LNCaP clone FGC (cell line): ENCODE data around the gene NEURL3.

Experiments
- DNase-seq: peaks from one replicate; pipeline ENCODE4 v3.0.0-alpha.2; 2011; ENCODE audit warnings: low read depth
- H3K4me3 ChIP-seq: 2 replicates; pipeline ENCODE4 v1.5.1; 2011; ENCODE audit warnings: mild to moderate bottlenecking, low read depth, low read length, control low read depth
- TF ChIP-seq, protein P1 (sequence below): IDR thresholded peaks from 2 replicates; pipeline ENCODE4 v1.5.1; 2012; ENCODE audit warnings: mild to moderate bottlenecking; ENCODE audit not compliant: control insufficient read depth, insufficient read depth; ENCODE audit errors: extremely low read depth

The NEURL3 gene

DNA sequence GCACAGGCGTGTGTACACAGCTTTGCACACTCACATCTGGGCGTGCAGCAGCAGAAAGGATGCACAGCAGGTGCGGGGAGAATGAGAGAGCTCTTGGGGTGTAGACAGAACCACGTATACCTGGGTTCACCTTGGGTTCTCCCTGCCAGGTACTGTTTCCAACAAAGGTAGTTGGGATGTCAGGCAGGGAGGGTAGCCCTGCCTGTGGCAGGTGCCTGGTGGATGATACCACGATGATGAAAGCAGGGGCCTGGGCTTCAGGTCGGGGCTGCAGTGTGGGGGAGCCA is 24.9 kb upstream of the NEURL3 start:
- no peak for DNase-seq
- TF ChIP-seq, protein P1, sequence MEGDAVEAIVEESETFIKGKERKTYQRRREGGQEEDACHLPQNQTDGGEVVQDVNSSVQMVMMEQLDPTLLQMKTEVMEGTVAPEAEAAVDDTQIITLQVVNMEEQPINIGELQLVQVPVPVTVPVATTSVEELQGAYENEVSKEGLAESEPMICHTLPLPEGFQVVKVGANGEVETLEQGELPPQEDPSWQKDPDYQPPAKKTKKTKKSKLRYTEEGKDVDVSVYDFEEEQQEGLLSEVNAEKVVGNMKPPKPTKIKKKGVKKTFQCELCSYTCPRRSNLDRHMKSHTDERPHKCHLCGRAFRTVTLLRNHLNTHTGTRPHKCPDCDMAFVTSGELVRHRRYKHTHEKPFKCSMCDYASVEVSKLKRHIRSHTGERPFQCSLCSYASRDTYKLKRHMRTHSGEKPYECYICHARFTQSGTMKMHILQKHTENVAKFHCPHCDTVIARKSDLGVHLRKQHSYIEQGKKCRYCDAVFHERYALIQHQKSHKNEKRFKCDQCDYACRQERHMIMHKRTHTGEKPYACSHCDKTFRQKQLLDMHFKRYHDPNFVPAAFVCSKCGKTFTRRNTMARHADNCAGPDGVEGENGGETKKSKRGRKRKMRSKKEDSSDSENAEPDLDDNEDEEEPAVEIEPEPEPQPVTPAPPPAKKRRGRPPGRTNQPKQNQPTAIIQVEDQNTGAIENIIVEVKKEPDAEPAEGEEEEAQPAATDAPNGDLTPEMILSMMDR, result no peak

GRCh38 chr2:96529376-96530143 is 24.4 kb upstream of the NEURL3 start:
- H3K4me3 ChIP-seq, result no peak overlapping the region
- TF ChIP-seq, protein P1, result no peak
- DNase-seq, result no peak

More for the DNA sequence above, 24.9 kb upstream of the NEURL3 start:
- H3K4me3 ChIP-seq, result no peak overlapping the region

DNA sequence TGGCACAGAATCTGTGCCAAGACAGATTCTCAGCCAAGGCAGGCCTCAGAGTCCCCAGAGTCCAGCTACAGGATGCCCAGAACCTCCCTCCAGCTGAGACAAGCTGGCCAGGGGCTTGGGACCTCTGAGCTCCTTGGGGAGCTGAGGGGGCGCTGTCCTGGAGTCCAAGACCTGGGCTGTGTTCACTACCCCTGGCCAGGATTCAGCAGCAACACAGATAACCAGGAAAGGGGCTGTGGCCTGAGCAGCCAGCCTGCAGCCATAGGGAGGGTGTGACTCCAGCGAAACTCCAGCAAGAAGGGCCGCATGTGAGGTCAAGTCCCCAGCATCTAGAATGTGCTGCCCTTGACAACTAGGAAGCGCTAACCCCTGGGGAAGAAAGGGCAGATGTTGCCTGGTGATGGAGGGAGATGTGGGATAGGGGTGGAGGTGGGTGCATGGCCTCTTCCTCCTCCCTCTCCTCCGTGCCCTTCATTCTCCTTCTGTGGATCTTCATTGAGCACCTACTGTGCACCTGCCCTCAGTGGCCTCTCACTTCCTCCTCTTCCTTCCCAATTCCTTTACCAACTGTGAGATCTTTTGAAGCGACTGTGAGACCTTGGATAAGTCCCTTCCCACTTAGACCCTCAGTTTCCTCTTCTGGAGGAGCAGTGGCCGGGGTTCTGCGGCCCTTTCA is 23.7 kb upstream of the NEURL3 start:
- TF ChIP-seq, protein P1, result no peak
- no peak for DNase-seq
- H3K4me3 ChIP-seq, result no peak overlapping the region

DNA sequence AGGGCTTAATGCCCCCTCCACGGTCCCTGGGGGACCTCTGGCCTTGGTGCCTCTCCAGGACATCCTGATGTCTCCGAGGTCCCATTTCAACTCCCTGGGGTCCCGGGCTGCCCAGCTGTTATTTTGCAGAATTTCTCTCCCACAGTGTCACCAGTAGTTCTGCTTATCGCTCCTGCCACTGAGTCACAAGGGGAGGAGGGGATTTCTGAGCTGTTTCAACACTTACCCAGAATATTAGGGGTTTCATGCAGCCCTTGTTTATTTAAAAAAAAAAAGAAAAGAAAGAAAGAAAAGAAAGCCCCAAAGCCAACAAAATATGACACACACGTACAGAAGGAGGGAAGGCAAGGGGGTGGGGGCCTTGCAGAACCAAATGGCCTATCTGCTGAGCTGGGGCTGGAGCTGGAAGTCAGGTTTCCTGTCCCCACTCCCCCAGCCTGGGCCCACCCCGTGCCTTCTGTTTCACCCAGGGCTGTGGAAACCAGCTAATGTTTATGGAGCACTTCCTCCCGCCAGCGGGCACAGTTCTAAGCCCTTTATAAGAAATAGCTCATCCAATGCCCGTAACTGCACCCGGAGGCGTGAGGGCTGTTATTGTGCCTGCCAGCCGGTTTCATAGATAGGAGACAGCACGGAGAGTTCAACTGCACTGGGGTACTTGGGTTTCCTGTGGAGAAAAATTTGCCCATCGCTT is 23.0 kb upstream of the NEURL3 start:
- TF ChIP-seq, protein P1, result no peak
- DNase-seq, result no peak
- no peak overlapping the region for H3K4me3 ChIP-seq

- no peak for DNase-seq
Measured at GRCh38 chr2:96527286-96528005, 22.3 kb upstream of the NEURL3 start.

GRCh38 chr2:96526615-96527285 is 21.6 kb upstream of the NEURL3 start:
- no peak for DNase-seq
- H3K4me3 ChIP-seq, result no peak overlapping the region

More at GRCh38 chr2:96527286-96528005, 22.3 kb upstream of the NEURL3 start:
- TF ChIP-seq, protein P1, result no peak
- no peak overlapping the region for H3K4me3 ChIP-seq

More at GRCh38 chr2:96526615-96527285, 21.6 kb upstream of the NEURL3 start:
- TF ChIP-seq, protein P1, result no peak
